HG03196 (cell line): ENCODE measurements around the gene CFD.
"Not testable (repeated sequence)": the region's sequence is repeated elsewhere in the genome, so short reads cannot be mapped to it uniquely, and the experiment has no call there.

Source experiments
- ATAC-seq: cut with Tn5 transposase; IDR thresholded peaks from one replicate; pipeline ENCODE4 v1.9.1; 2021; ENCODE audit not compliant: unreplicated experiment

The CFD gene

GRCh38 chr19:825897-826644 is 33.4 kb upstream of the CFD start:
- ATAC-seq = no peak

GRCh38 chr19:827314-827709 is 32.2 kb upstream of the CFD start:
- no peak for ATAC-seq

GRCh38 chr19:827710-828321 is 31.6 kb upstream of the CFD start, which contains the start of gene AZU1:
TSS of gene AZU1 (plus strand) at chr19:827837. CDS start at chr19:827847, 10 bp downstream.
- no peak for ATAC-seq

- ATAC-seq = no peak
Measured at GRCh38 chr19:829129-829758, 30.2 kb upstream of the CFD start.

GRCh38 chr19:831407-832369 is 27.8 kb upstream of the CFD start:
- no peak for ATAC-seq

GRCh38 chr19:834216-834615 is 25.2 kb upstream of the CFD start:
- no peak for ATAC-seq

- ATAC-seq = no peak
Measured at GRCh38 chr19:835210-835810, 24.2 kb upstream of the CFD start.

- no peak for ATAC-seq
Measured at GRCh38 chr19:840519-841206, 18.8 kb upstream of the CFD start, which contains the start of gene PRTN3. TSS of gene PRTN3 (plus strand) at chr19:840999. CDS start at chr19:841009, 10 bp downstream.

GRCh38 chr19:842802-843179 is 16.7 kb upstream of the CFD start:
- ATAC-seq = not testable (repeated sequence)

GRCh38 chr19:843180-843835 is 16.2 kb upstream of the CFD start:
- ATAC-seq = no peak

- no peak for ATAC-seq
Measured at GRCh38 chr19:843836-844545, 15.5 kb upstream of the CFD start.

- ATAC-seq = no peak
Measured at GRCh38 chr19:844546-844971, 14.9 kb upstream of the CFD start.

GRCh38 chr19:845707-846521 is 13.6 kb upstream of the CFD start:
- ATAC-seq = no peak

- ATAC-seq = no peak
Measured at GRCh38 chr19:848386-848921, 11.0 kb upstream of the CFD start.

- not testable (repeated sequence) for ATAC-seq
Measured at GRCh38 chr19:849195-849594, 10.3 kb upstream of the CFD start.

GRCh38 chr19:850221-850978 is 9.1 kb upstream of the CFD start:
- no peak for ATAC-seq

GRCh38 chr19:850979-851335 is 8.5 kb upstream of the CFD start:
- no peak for ATAC-seq
